ENCODE results near the gene TSKS. TPM values are rescaled to one million over a fixed set of nuclear protein-coding genes. Genes with fewer than 3 reads are reported as not detected.

Gene TSKS
- total RNA-seq, 1 donor from 2014 or later: not detected

DNA sequence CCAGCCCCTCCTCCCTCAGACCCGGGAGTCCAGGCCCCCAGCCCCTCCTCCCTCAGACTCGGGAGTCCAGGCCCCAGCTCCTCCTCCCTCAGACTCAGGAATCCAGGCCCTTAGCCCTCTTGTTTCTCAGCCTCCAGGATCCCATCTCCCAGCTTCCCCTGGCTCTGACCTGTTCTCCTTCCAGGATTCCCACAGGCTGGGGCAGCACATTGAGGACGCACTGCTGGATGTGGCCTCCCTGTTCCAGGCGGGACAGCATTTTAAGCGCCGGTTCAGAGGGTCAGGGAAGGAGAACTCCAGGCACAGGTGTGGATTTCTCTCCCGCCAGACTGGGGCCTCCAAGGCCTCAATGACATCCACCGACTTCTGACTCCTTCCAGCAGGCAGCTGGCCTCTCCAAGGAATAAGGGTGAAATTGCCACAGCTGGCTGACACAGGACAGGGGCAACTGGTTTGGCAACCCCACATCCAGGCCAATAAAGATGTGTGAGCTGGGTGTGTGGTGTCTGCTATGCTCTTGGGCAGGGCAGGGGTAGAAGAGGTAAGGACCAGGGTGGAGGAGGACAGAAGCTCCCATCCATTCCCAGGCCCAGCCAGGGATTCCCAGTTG lies 49.8 kb downstream of the TSKS start:
- Histone ChIP-seq H3K4me3 (ENCODE audit: insufficient read depth, low read depth, low read length) (no peak overlapping the region), H3K4me1 (ENCODE audit: insufficient read depth, low read length) (no peaks in the 10 kb centered on the region), H3K36me3 (ENCODE audit: insufficient read depth, low read length) (no peaks in the 10 kb centered on the region), H3K79me2 (ENCODE audit: insufficient read depth, low read length) (no peaks in the 10 kb centered on the region), H4K20me1 (ENCODE audit: insufficient read depth, low read length) (no peaks in the 10 kb centered on the region), H3K27ac (ENCODE audit: low read depth, low read length) (no peak overlapping the region), H2AFZ (ENCODE audit: low read depth, low read length) (no peak overlapping the region), H3K4me2 (ENCODE audit: low read length) (no peak overlapping the region), H3K9me3 (ENCODE audit: insufficient read depth, low read depth, low read length) (no peaks in the 10 kb centered on the region), H3K9ac (ENCODE audit: low read length) (no peak overlapping the region), H3K27me3 (ENCODE audit: insufficient read depth, low read length) (no peaks in the 10 kb centered on the region)
- H3K9me3 Mint-ChIP-seq (ENCODE audit: unreplicated experiment): peaks cover 9% of the 10 kb centered on the region
- H3K27ac Mint-ChIP-seq (ENCODE audit: unreplicated experiment): no peak overlapping the region
- H3K4me1 Mint-ChIP-seq (ENCODE audit: low read depth, unreplicated experiment): no peaks in the 10 kb centered on the region
- FAIRE-seq (no peak), DNase-seq (ENCODE audit: low read depth) (no peak)
- no peaks in the 10 kb centered on the region for H3K27me3 Mint-ChIP-seq (ENCODE audit: low read depth, unreplicated experiment)
- H3K4me3 Mint-ChIP-seq (ENCODE audit: unreplicated experiment): no peak overlapping the region
- TF ChIP-seq, protein P1, sequence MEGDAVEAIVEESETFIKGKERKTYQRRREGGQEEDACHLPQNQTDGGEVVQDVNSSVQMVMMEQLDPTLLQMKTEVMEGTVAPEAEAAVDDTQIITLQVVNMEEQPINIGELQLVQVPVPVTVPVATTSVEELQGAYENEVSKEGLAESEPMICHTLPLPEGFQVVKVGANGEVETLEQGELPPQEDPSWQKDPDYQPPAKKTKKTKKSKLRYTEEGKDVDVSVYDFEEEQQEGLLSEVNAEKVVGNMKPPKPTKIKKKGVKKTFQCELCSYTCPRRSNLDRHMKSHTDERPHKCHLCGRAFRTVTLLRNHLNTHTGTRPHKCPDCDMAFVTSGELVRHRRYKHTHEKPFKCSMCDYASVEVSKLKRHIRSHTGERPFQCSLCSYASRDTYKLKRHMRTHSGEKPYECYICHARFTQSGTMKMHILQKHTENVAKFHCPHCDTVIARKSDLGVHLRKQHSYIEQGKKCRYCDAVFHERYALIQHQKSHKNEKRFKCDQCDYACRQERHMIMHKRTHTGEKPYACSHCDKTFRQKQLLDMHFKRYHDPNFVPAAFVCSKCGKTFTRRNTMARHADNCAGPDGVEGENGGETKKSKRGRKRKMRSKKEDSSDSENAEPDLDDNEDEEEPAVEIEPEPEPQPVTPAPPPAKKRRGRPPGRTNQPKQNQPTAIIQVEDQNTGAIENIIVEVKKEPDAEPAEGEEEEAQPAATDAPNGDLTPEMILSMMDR (IDR thresholded peaks at IDR 0.05; ENCODE audit: insufficient read depth, low read depth, low read length): no peak
- TF ChIP-seq EZH2 (IDR thresholded peaks at IDR 0.05; ENCODE audit: insufficient read depth, low read length): no peak
- H3K36me3 Mint-ChIP-seq (ENCODE audit: low read depth, unreplicated experiment): peaks cover 9% of the 10 kb centered on the region

DNA sequence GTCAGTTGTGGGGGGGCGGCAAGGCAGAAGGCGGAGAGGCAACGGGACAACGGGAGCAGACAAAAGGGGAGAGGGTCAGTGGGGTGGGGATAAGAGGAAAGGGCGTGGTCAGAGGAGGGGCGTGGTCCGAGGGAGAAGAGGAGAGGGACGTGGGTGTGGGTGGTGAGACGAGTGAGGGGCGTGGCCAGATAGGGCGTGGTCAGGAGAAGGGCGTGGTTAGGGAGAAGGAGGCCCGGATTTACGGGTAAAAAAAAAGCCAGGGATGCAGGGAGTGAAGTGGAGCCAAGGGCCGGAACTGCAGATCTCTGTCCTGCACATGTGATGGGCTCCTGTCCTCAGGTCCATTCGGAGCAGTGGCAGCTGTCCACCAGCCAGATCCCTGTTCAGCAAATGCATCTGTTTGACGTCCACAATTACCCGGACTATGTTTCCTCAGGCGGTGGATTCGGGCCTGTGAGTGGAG lies 50.7 kb downstream of the TSKS start:
- FAIRE-seq: no peak
- peak; percentile 14 for DNase-seq (ENCODE audit: low read depth)
- Histone ChIP-seq H3K27me3 (ENCODE audit: insufficient read depth, low read length) (no peaks in the 10 kb centered on the region), H3K4me2 (ENCODE audit: low read length) (no peak overlapping the region), H3K79me2 (ENCODE audit: insufficient read depth, low read length) (no peaks in the 10 kb centered on the region), H3K36me3 (ENCODE audit: insufficient read depth, low read length) (no peaks in the 10 kb centered on the region), H3K27ac (ENCODE audit: low read depth, low read length) (no peak overlapping the region), H3K4me1 (ENCODE audit: insufficient read depth, low read length) (no peaks in the 10 kb centered on the region), H3K9ac (ENCODE audit: low read length) (no peak overlapping the region), H2AFZ (ENCODE audit: low read depth, low read length) (no peak overlapping the region), H3K9me3 (ENCODE audit: insufficient read depth, low read depth, low read length) (no peaks in the 10 kb centered on the region), H3K4me3 (ENCODE audit: insufficient read depth, low read depth, low read length) (no peak overlapping the region), H4K20me1 (ENCODE audit: insufficient read depth, low read length) (no peaks in the 10 kb centered on the region)
- Mint-ChIP-seq H3K4me3 (ENCODE audit: unreplicated experiment) (no peak overlapping the region), H3K9me3 (ENCODE audit: unreplicated experiment) (peaks cover 9% of the 10 kb centered on the region), H3K36me3 (ENCODE audit: low read depth, unreplicated experiment) (peaks cover 9% of the 10 kb centered on the region), H3K27ac (ENCODE audit: unreplicated experiment) (no peak overlapping the region), H3K4me1 (ENCODE audit: low read depth, unreplicated experiment) (no peaks in the 10 kb centered on the region), H3K27me3 (ENCODE audit: low read depth, unreplicated experiment) (no peaks in the 10 kb centered on the region)
- no peak for TF ChIP-seq EZH2 (IDR thresholded peaks at IDR 0.05; ENCODE audit: insufficient read depth, low read length)
- TF ChIP-seq, protein P1 (IDR thresholded peaks at IDR 0.05; ENCODE audit: insufficient read depth, low read depth, low read length): no peak

DNA sequence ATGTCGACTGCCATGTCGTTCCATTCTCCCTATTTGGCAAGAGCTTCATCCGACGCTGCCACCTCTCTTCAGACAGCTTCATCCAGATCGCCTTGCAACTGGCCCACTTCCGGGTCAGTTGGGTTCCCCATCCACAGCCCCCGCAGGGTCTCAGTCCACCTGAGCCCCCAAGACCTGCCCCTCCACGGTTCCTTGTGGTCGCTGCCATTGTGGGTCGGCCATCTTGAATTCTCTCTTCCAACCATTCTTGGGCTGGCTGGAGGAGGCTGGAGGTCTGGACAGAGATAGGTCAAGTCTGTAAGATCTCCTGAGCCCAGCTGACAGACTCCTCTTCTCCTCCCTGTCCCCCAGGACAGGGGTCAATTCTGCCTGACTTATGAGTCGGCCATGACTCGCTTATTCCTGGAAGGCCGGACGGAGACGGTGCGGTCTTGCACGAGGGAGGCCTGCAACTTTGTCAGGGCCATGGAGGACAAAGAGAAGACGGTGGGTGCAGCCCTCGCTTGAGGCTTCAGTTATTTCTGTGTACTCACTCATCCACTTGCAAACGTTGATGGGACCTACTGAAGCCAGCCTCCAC lies 52.6 kb downstream of the TSKS start:
- Mint-ChIP-seq H3K4me1 (ENCODE audit: low read depth, unreplicated experiment) (no peaks in the 10 kb centered on the region), H3K27ac (ENCODE audit: unreplicated experiment) (no peak overlapping the region), H3K4me3 (ENCODE audit: unreplicated experiment) (peak overlapping the region; percentile 45), H3K9me3 (ENCODE audit: unreplicated experiment) (peaks cover 9% of the 10 kb centered on the region), H3K36me3 (ENCODE audit: low read depth, unreplicated experiment) (peaks cover 14% of the 10 kb centered on the region), H3K27me3 (ENCODE audit: low read depth, unreplicated experiment) (no peaks in the 10 kb centered on the region)
- FAIRE-seq (no peak), DNase-seq (ENCODE audit: low read depth) (peak; percentile 50)
- no peak overlapping the region for H3K27ac ChIP-seq (ENCODE audit: low read depth, low read length)
- H3K79me2 ChIP-seq (ENCODE audit: insufficient read depth, low read length): no peaks in the 10 kb centered on the region
- no peak overlapping the region for H3K4me3 ChIP-seq (ENCODE audit: insufficient read depth, low read depth, low read length)
- TF ChIP-seq EZH2 (IDR thresholded peaks at IDR 0.05; ENCODE audit: insufficient read depth, low read length): no peak
- TF ChIP-seq, protein P1 (IDR thresholded peaks at IDR 0.05; ENCODE audit: insufficient read depth, low read depth, low read length): no peak
- no peaks in the 10 kb centered on the region for H3K4me1 ChIP-seq (ENCODE audit: insufficient read depth, low read length)
- H3K36me3 ChIP-seq (ENCODE audit: insufficient read depth, low read length): no peaks in the 10 kb centered on the region
- H2AFZ ChIP-seq (ENCODE audit: low read depth, low read length): peak overlapping the region; percentile 0
- H4K20me1 ChIP-seq (ENCODE audit: insufficient read depth, low read length): no peaks in the 10 kb centered on the region
- no peak overlapping the region for H3K4me2 ChIP-seq (ENCODE audit: low read length)
- no peaks in the 10 kb centered on the region for H3K27me3 ChIP-seq (ENCODE audit: insufficient read depth, low read length)
- no peaks in the 10 kb centered on the region for H3K9me3 ChIP-seq (ENCODE audit: insufficient read depth, low read depth, low read length)
- H3K9ac ChIP-seq (ENCODE audit: low read length): no peak overlapping the region

Measured in astrocyte (in vitro differentiated cells and primary cell).